Bronchial smooth muscle cell (primary cell): ENCODE data around the gene PLA2G12B. TPM values are rescaled to one million over a fixed set of nuclear protein-coding genes. Genes with fewer than 3 reads are reported as not detected.

Experiments
- total RNA-seq: library from RNA; depleted of rRNA; stranded (reverse); fragments of >200 nt; gene quantifications from 2 replicates; pipeline ENCODE4 v1.2.1, GENCODE V29; 2014

PLA2G12B gene
- not detected in 2 replicates for total RNA-seq

GRCh38 chr10:72954596-72955554 lies at the start of gene PLA2G12B:
PLA2G12B (minus strand) TSS chr10:72954806; CDS start chr10:72954685, 121 bp downstream.

GRCh38 chr10:72893136-72893798 lies 61.3 kb downstream of the PLA2G12B start, which contains the start of gene OIT3:
OIT3 (plus strand) TSS chr10:72893739; CDS start chr10:72893799, 60 bp downstream.

Other genes starting within 250 kb of the PLA2G12B start
- gene OIT3, start 61.1 kb downstream of the PLA2G12B start, total RNA-seq = 0.26 and 0.32 TPM in 2 replicates
- 110 and 152 TPM in 2 replicates for gene P4HA1, start 142.1 kb upstream of the PLA2G12B start, total RNA-seq
- gene NUDT13, start 155.6 kb upstream of the PLA2G12B start, total RNA-seq = 1.5 and 1.6 TPM in 2 replicates
- gene ECD, start 213.2 kb upstream of the PLA2G12B start, total RNA-seq = 16.7 and 18.1 TPM in 2 replicates
- gene FAM149B1, start 213.3 kb upstream of the PLA2G12B start, total RNA-seq = 27.9 and 44.2 TPM in 2 replicates